ENCODE results near the gene MMP7.
A peak's percentile ranks its signal among the peaks of the same experiment; 100 is the strongest.

Gene MMP7

GRCh38 chr11:102495161-102496042 lies 35.1 kb downstream of the MMP7 start:
- DNase-seq (ENCODE audit: low read depth) = peak; percentile 84

DNA sequence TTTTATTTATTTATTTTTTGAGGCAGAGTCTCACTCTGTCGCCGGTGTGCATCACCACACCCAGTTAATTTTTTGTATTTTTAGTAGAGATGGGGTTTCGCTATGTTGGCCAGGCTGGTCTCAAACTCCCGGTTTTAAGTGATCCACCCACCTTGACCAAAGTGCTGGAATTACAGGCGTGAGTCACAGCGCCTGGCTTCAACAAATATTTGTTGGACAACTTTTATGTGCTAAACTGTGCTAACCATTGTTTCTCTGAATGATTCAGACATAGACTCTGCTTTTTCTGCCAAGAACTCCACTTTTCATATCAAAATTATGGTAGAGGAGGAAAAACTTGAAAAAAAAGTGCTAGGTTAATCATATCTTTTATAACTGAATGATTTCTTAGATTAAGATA lies 36.3 kb downstream of the MMP7 start:
- peak; percentile 65 for DNase-seq (ENCODE audit: low read depth)

GRCh38 chr11:102493524-102493923 lies 37.0 kb downstream of the MMP7 start:
- no peak for DNase-seq (ENCODE audit: low read depth)

- no peak for DNase-seq (ENCODE audit: low read depth)
Measured at GRCh38 chr11:102491969-102492368, 38.6 kb downstream of the MMP7 start.

- no peak for DNase-seq (ENCODE audit: low read depth)
Measured at GRCh38 chr11:102489186-102490145, 41.1 kb downstream of the MMP7 start.

DNA sequence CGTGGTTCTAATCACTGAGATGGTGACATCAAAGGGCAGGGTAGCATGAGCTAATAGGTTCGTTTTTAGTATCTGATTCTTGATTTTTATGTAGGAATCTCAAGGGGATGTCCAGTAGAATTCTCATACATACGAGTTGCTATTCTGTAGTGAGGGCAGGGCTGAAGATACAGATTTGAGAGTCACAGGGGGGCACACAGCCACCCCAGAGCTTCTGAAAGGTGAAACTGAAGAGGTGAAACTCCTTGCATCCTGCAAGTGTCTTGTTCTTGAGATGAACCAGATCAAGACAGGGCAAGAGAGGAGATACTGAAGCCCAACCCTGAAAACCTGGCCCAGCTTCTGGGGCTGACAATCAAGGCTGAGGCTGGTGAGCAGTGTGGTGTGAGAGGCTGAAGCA lies 42.3 kb downstream of the MMP7 start:
- no peak for DNase-seq (ENCODE audit: low read depth)

DNA sequence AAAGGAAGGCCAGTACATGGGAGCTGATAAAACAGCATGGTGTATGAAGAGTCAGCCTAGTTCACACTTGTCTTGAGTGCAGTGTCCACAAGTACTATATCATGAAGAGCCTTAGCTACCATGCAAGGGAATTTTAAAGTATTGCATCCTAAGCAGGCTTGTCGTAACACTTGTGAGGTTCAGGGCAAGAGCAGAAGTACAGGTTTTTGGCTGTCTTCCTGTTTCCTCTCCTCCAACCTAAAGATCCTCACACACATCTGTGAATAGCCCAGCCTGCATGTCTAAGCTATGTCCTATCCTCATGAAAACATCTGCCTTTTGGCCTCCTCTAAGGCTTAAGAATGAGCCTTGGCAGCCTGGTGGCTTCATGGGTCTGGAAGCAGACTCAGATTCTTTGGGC lies 43.3 kb downstream of the MMP7 start:
- DNase-seq (ENCODE audit: low read depth) = no peak

GRCh38 chr11:102486584-102486983 lies 44.0 kb downstream of the MMP7 start:
- no peak for DNase-seq (ENCODE audit: low read depth)

GRCh38 chr11:102485095-102485722 lies 45.3 kb downstream of the MMP7 start:
- DNase-seq (ENCODE audit: low read depth) = peak; percentile 83

GRCh38 chr11:102482433-102482832 lies 48.1 kb downstream of the MMP7 start:
- DNase-seq (ENCODE audit: low read depth) = no peak

DNA sequence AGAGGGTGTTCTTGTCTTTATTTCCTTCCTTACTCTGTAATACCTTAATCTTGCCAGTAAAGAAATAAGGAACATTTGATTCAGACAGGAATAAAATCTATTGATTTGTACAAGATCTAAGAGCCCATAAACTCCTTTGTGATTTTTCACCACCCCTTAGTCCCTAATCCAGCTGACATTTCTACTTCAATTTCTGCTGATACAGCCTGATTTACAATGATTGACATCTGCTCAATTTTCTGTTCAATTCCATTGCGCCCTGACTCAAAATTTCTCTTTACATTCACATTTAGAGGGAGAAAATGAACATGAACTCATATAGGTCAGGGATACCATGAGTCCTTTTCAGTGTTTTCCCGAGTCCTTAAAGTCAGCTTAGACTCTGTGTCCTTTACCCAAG lies 50.8 kb downstream of the MMP7 start:
- no peak for DNase-seq (ENCODE audit: low read depth)

DNA sequence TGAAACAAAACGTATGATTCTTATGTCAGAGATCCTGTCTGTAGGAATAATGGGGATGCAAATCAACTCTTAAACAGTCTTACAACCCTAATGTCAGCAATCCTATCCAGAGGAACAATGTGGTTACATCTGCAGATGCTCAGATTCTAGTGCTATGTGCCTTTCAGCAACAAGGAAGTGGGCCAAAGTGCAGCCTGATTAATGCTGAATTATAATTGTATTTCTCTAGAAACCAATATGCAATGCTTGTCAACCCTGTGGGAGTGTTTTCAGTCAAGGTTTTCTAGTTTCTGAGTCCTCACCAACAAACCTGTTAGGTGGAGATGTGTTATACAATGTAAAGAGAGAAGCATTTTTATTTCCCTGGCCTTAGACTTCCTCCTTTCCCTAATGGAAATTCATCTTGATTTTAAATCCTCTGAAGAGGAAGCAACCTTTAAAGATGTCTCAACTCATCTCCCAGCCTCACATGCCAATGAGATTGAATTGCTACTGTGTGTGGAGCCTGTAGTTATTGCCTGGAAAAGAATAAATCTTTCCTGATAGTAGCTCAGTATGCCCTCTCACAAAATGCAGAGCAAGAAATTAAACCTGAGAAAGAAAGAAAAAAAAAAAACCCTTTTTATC lies 51.8 kb downstream of the MMP7 start:
- peak; percentile 25 for DNase-seq (ENCODE audit: low read depth)

DNA sequence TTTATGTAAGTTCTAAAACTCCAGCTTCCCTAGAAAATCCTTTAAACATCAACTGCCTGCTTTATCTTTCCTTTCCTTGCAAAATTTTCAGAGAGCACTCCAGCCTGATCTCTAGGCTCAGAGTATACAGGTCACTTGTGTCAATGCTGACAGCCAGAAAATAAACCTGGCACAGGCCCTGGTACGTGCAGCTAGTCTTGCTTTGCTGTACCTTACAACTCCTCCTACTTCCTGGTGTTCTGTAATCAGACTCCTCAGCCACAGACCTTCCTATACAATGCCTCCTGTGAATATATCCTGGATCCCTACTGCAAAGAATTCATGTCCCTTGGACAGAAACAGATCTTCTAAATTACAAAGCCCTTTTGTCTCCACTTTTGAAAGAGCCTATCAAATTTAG lies 53.7 kb downstream of the MMP7 start:
- DNase-seq (ENCODE audit: low read depth) = peak; percentile 15

GRCh38 chr11:102476069-102476468 lies 54.5 kb downstream of the MMP7 start:
- peak; percentile 42 for DNase-seq (ENCODE audit: low read depth)

DNA sequence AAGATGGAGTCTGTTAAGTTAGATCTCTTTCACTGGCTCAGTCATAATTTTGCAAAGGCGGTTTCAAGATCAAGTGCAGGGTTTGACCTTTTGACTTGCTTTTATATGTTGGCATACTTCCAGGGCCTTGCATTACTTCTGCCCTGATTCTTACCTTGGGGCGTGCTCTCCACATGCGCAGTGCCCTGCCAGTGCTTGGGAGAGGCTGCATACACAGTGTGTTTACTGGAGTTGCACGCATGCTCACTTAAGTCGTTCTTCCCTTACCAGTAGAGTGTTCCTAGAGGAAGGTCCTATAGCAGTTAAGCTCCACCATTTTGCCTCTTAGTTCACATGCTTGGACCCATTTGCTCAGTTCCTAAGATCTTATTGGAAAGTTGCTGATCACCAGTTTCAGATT lies 57.0 kb downstream of the MMP7 start:
- DNase-seq (ENCODE audit: low read depth) = no peak

GRCh38 chr11:102472127-102472526 lies 58.4 kb downstream of the MMP7 start:
- no peak for DNase-seq (ENCODE audit: low read depth)

DNA sequence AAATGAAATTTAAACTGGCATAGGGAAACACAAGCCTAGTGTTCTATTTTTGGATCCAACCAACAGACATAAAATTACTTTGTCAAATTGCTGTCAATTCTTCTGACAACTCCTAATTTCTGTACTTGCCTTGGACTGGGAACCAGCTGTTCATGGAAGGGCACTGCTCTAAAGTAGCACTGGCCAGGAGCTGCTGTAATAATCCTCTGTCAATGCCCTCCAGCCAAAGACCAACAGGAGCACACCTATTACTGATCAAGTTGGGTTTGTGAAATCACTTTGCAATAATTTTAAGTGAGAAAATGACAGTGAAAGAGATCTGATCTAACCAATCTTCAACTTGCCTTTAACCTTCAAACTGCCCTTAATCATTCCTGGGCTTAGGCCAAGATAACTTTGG lies 59.1 kb downstream of the MMP7 start:
- DNase-seq (ENCODE audit: low read depth) = no peak
